ENCODE measurements around the gene ZNF597. TPM values are rescaled to one million over a fixed set of nuclear protein-coding genes. Genes with fewer than 3 reads are reported as not detected.

The ZNF597 gene
- total RNA-seq, 1 experiment from 2014 or later, result 3.5 TPM

DNA sequence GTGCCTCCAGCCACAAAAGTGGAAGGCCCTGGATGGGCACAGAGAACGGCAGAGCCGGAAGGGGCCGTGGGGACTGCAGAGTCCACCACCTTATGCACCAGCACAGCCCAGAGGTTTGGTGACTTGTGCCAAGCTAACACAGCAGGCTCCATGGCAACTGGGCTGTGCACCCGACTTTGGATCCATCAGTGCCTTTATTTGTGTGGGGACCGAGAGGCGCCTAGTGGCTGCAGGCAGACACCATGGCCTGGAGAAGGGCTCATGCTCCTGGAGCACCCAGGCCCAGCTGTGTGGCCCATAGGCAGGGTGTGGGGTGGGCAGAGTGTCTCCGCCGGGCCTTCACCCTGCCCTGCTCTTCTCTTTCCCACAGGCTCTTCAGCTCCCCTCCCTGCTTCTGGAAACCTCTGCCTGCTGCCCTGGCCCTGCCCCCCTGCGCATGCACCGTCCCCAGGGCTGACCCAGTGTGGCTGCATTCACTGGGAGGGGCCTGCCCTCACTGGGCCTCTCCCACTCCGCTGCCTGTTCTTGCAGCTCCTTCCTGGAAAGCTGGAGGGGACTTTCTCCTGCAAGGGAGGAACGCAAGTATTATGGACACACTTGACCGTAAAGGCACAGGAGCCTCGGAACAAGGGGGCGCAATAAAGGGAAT, 41.9 kb upstream of the ZNF597 start:
- TF ChIP-seq CTCF (conservative IDR thresholded peaks at IDR 0.05), result no peak
- Histone ChIP-seq H3K14ac (ENCODE audit: insufficient read depth, low read length) (no peak overlapping the region), H4K20me1 (ENCODE audit: control insufficient read depth, insufficient read depth, insufficient read length) (no peaks in the 10 kb centered on the region), H3K4me1 (ENCODE audit: insufficient read depth, low read length) (no peaks in the 10 kb centered on the region), H3K18ac (ENCODE audit: insufficient read length, low read depth, low read length) (no peak overlapping the region), H3K9me3 (ENCODE audit: control insufficient read depth, low read depth, low read length) (no peaks in the 10 kb centered on the region), H2AFZ (ENCODE audit: low read length) (no peak overlapping the region), H2BK20ac (ENCODE audit: low read depth, low read length, poor library complexity, severe bottlenecking) (no peak overlapping the region), H3K79me1 (ENCODE audit: insufficient read depth, low read depth, low read length, poor library complexity, severe bottlenecking) (no peaks in the 10 kb centered on the region), H3K27me3 (ENCODE audit: insufficient read depth, low read length) (no peaks in the 10 kb centered on the region), H3K79me2 (ENCODE audit: insufficient read depth, low read length) (no peaks in the 10 kb centered on the region), H3K4ac (ENCODE audit: low read depth, low read length) (no peak overlapping the region), H3K4me2 (ENCODE audit: insufficient read depth, insufficient read length, low read length) (no peak overlapping the region), H2BK12ac (ENCODE audit: insufficient read length, low read depth, low read length) (no peak overlapping the region), H3K23ac (ENCODE audit: insufficient read length, low read depth, low read length) (no peak overlapping the region), H2AK5ac (ENCODE audit: insufficient read length, low read length) (no peak overlapping the region), H2BK5ac (ENCODE audit: insufficient read length, low read length) (no peak overlapping the region), H3K27ac (ENCODE audit: insufficient read length, low read depth, low read length) (no peak overlapping the region), H4K5ac (ENCODE audit: insufficient read length, low read depth, low read length) (no peak overlapping the region), H4K8ac (replicated peaks; ENCODE audit: insufficient read length, low read depth, low read length) (no peak overlapping the region), H3K9ac (ENCODE audit: extremely low read depth, insufficient read length, low read length) (no peak overlapping the region), H3K56ac (ENCODE audit: insufficient read length, low read depth, low read length) (no peak overlapping the region), H2BK15ac (ENCODE audit: low read depth, low read length) (no peak overlapping the region), H3T11ph (ENCODE audit: low read length) (no peak overlapping the region), H4K91ac (ENCODE audit: insufficient read length, low read depth, low read length) (no peak overlapping the region), H3K23me2 (ENCODE audit: insufficient read length, low read depth, low read length, poor library complexity, severe bottlenecking) (no peaks in the 10 kb centered on the region), H2BK120ac (ENCODE audit: low read depth, low read length, poor library complexity, severe bottlenecking) (no peak overlapping the region)
- Mint-ChIP-seq H3K27me3 (ENCODE audit: low read depth) (no peaks in the 10 kb centered on the region; the same call in 1 of the 2 replicates), H3K4me3 (no peak overlapping the region), H3K36me3 (ENCODE audit: insufficient read depth in 1 of 3, low read depth in 3 of 3) (peaks cover 28 to 59% (median 46%) of the 10 kb centered on the region in 3 experiments; a peak in 6 of 7 replicates), H3K9me3 (no peaks in the 10 kb centered on the region), H3K27ac (no peak overlapping the region), H3K4me1 (peaks cover 10% of the 10 kb centered on the region in 2 experiments)
- DNase-seq, result no peak
- no CpG with 5 or more reads among the region's 15 CpGs for WGBS (ENCODE audit: extremely low coverage, insufficient read length, low lambda C conversion rate)

Measured in H9 (cell line).